ENCODE data around the gene TMEM256.

The TMEM256 gene

DNA sequence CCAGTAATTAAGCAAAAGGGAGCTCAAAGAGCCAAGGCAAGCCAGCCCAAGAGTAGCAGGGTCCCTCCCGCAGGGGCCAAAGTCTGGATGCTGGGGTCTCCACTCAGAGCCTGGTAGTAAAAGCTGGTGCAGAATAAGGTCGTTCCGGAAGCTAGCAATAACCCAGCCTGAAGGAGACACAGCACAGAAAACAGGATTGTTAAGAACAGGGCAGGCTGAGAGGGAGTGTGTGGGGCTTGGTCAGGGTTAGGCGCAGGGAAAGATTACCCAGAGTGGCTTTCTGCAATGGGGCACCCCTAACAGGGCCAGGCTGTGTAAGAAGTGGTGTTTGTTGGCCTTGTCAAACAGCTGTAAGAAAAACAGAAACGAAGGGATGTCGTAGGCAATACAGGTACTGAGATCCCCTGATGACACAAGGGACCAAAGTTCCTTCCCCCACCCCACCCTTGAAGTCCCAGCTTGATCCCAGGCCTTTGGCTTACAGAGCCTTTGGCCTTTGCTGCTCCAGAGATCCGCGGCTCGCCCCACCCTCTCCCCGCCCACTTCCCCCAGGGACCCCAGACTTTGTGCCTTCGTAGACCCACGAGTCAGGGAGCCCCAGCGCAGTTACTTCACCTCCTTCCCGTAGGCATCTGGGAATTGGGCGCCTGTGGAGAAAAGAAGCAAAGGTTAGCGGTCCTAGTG lies 712 bp downstream of the TMEM256 start:
- H3K36me3 ChIP-seq: no peaks in the 10 kb centered on the region
- no peaks in the 10 kb centered on the region for H3K27me3 ChIP-seq
- TF ChIP-seq, protein P1, sequence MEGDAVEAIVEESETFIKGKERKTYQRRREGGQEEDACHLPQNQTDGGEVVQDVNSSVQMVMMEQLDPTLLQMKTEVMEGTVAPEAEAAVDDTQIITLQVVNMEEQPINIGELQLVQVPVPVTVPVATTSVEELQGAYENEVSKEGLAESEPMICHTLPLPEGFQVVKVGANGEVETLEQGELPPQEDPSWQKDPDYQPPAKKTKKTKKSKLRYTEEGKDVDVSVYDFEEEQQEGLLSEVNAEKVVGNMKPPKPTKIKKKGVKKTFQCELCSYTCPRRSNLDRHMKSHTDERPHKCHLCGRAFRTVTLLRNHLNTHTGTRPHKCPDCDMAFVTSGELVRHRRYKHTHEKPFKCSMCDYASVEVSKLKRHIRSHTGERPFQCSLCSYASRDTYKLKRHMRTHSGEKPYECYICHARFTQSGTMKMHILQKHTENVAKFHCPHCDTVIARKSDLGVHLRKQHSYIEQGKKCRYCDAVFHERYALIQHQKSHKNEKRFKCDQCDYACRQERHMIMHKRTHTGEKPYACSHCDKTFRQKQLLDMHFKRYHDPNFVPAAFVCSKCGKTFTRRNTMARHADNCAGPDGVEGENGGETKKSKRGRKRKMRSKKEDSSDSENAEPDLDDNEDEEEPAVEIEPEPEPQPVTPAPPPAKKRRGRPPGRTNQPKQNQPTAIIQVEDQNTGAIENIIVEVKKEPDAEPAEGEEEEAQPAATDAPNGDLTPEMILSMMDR (IDR thresholded peaks at IDR 0.05; ENCODE audit: low read depth, low read length): no peak
- H3K4me1 ChIP-seq: no peaks in the 10 kb centered on the region
- H3K4me3 ChIP-seq (ENCODE audit: low read depth, low read length): peak overlapping the region; percentile 65
- peak; percentile 61 for DNase-seq
- H3K9me3 ChIP-seq: no peaks in the 10 kb centered on the region

DNA sequence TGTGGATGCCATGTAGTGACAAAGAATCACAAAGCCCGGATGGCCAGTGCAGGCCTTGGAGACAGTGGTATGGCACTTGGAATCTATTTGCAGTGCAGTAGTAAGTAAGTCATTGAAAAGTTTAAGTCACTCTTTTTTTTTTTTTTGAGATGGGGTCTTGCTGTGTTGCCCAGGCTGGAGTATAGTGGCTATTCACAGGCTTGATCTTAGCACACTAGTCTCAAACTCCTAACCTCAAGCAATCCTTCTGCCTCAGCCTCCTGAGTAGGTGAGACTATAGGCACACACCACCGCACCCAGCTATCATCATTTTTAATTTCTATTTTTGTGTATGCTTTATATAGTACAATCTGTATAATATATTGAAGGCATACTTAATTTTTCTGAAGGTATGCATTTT lies 5.3 kb downstream of the TMEM256 start:
- Histone ChIP-seq H3K9me3 (no peaks in the 10 kb centered on the region), H3K4me1 (no peaks in the 10 kb centered on the region), H3K4me3 (ENCODE audit: low read depth, low read length) (no peak overlapping the region), H3K36me3 (no peaks in the 10 kb centered on the region), H3K27me3 (no peaks in the 10 kb centered on the region)
- no peak for DNase-seq
- TF ChIP-seq, protein P1 (IDR thresholded peaks at IDR 0.05; ENCODE audit: low read depth, low read length): no peak

DNA sequence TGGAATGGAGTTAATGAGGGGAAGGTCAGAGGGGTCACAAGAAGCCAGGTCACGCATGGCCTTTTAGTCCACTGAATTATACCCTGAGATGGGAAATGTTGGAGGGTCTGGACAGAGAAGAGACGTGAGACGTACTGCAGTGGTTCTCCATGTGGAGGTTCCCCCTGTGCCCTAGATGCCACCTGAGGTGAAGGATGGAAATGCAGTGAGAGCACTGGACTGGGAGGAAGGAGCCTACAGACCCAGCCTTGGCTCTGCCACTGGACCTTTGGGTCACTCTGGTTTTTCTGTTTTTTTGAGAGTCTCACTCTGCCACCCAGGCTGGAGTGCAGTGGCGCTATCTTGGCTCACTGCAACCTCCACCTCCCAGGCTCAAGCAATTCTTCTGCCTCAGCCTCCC lies 7.8 kb downstream of the TMEM256 start:
- DNase-seq: no peak
- Histone ChIP-seq H3K27me3 (no peaks in the 10 kb centered on the region), H3K9me3 (no peaks in the 10 kb centered on the region), H3K4me1 (no peaks in the 10 kb centered on the region), H3K36me3 (no peaks in the 10 kb centered on the region), H3K4me3 (ENCODE audit: low read depth, low read length) (no peak overlapping the region)
- TF ChIP-seq, protein P1 (IDR thresholded peaks at IDR 0.05; ENCODE audit: low read depth, low read length): no peak

DNA sequence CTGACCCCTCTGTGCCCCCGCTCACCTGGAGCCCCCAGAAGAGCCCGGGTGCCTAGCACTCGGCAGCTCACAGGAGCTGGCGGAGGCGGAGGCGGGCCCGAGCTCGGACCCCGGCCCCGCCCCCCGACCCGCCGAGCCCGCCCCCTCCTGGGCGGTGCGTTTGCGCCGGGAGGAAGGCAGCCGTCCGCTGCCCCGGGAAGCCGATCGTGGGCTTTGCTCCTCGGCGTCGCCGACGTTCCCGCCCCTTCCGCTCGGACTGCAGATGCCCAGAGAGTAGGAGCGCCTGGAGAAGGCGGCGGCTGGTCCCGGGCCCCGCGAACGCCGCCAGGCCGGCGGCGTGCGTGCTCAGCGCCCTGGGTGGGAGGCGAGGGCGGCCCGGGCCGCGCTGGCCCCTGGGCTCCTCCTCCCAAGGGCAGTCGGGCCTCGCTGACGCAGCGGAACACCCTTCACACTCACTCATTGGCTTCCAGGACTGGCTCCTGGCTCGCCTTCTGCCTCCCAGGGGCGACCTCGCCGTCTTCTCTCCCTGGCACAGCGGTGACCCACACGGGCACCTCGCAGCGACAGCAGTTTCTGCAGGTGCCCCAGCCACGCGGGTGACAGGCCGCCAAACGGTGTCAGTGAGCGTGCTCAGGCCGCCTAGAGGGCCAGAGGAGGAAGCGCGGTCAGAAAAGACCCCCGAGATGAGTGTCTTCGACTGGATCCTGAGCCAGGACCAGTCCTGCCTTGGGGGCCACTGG lies 9.3 kb downstream of the TMEM256 start, which contains the start of gene PLSCR3:
Gene PLSCR3, minus strand, starts transcription at position 74 of the 740 bp plus-strand sequence. CDS start 415 bp downstream, outside the sequence.
- no peaks in the 10 kb centered on the region for H3K36me3 ChIP-seq
- H3K4me3 ChIP-seq (ENCODE audit: low read depth, low read length): peak within 1 kb of the TSS; percentile 63
- H3K4me1 ChIP-seq: no peaks in the 10 kb centered on the region
- no peaks in the 10 kb centered on the region for H3K27me3 ChIP-seq
- no peaks in the 10 kb centered on the region for H3K9me3 ChIP-seq
- TF ChIP-seq, protein P1 (IDR thresholded peaks at IDR 0.05; ENCODE audit: low read depth, low read length): peak; percentile 29
- peak; percentile 86 for DNase-seq

DNA sequence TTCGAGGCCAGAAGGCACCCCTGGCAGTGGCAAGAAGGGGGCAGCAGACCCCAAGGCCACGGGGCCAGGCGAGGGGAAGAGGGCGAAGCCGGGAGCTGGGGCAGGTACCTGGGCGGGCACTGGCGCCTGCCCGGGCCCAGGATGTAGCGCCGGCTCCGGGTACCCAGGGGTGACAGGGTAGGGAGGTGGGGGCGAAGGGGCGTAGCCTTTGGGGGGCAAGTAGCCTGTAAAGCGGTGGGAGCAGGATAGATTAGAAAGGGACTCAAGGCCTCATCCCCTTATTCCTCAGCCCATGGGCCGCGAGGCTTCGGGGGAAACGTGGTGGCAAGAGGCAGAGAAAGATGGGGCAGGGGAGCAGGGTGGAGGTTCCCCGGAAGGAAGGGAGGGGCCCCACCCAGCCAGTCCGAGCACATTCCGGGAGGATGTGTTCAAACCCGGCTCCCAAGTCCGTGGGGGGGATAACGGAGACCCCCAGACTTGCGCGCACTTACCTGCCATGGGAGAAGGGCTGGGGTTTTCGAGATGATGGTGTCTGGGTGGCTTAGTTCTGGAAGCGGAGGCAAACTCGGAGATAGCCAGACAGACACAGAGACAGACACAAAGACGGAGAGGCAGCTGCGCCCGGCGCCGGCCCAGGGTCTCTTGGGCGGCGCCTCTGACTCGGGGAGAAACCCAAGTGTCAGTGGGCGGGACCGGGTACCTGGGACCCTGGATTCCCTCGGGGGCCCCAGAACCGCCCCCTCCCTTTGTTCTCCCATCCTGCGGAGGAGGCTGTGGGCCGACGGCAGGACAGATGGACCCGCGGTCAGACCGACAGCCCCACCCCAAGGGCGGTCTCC lies 10.1 kb downstream of the TMEM256 start:
- no peaks in the 10 kb centered on the region for H3K9me3 ChIP-seq
- H3K4me1 ChIP-seq: no peaks in the 10 kb centered on the region
- no peak for DNase-seq
- TF ChIP-seq, protein P1 (IDR thresholded peaks at IDR 0.05; ENCODE audit: low read depth, low read length): no peak
- H3K36me3 ChIP-seq: no peaks in the 10 kb centered on the region
- H3K4me3 ChIP-seq (ENCODE audit: low read depth, low read length): peak overlapping the region; percentile 63
- H3K27me3 ChIP-seq: no peaks in the 10 kb centered on the region
